Neural cell (in vitro differentiated cells): ENCODE data around the gene PLEKHA7. TPM values are rescaled to one million over a fixed set of nuclear protein-coding genes. Genes with fewer than 3 reads are reported as not detected.

Source experiments
- H2AFZ ChIP-seq: fragments of 200-600, 300-800 bp; sonication (generic), shearing (Covaris generic); 2 replicates; pipeline ENCODE4 v1.6.0; 2014; ENCODE audit warnings: low read depth, mild to moderate bottlenecking, antibody characterized with exemption, low read length, moderate library complexity
- H3F3A ChIP-seq: fragments of 200-600 bp; shearing (Covaris generic); 2 replicates; pipeline ENCODE4 v1.6.1; 2016; ENCODE audit warnings: mild to moderate bottlenecking, moderate library complexity, mixed read lengths, antibody characterized with exemption, low read length; ENCODE audit not compliant: insufficient read depth, poor library complexity, severe bottlenecking
- H3K27ac ChIP-seq: fragments of 200-600, 300-800 bp; sonication (generic), shearing (Covaris generic); 2 replicates; pipeline ENCODE4 v1.5.1; 2014; ENCODE audit warnings: mild to moderate bottlenecking, low read length, moderate library complexity
- H3K27me3 ChIP-seq: fragments of 300-800, 200-600 bp; sonication (generic), shearing (Covaris generic); 2 replicates; pipeline ENCODE4 v1.6.0; 2014; ENCODE audit warnings: mild to moderate bottlenecking, low read depth, low read length, moderate library complexity; ENCODE audit not compliant: insufficient read depth
- H3K36me3 ChIP-seq: fragments of 300-800, 200-600 bp; sonication (generic), shearing (Covaris generic); 2 replicates; pipeline ENCODE4 v1.5.1; 2014; ENCODE audit warnings: mild to moderate bottlenecking, antibody characterized with exemption, low read length, moderate library complexity; ENCODE audit not compliant: insufficient read depth
- H3K4me2 ChIP-seq: fragments of 300-800, 200-600 bp; sonication (generic), shearing (Covaris generic); 2 replicates; pipeline ENCODE4 v1.6.0; 2014; ENCODE audit warnings: mild to moderate bottlenecking, low read length
- H3K4me3 ChIP-seq: fragments of 300-800, 200-600 bp; sonication (generic), shearing (Covaris generic); 2 replicates; pipeline ENCODE4 v1.5.1; 2014; ENCODE audit warnings: mild to moderate bottlenecking, low read length, moderate library complexity
- H3K79me2 ChIP-seq: fragments of 200-600 bp; shearing (Covaris generic); replicated peaks from 2 replicates; pipeline ENCODE4 v1.6.0; 2014; ENCODE audit warnings: mild to moderate bottlenecking, low read length, moderate library complexity; ENCODE audit not compliant: insufficient read depth
- H3K9ac ChIP-seq: fragments of 300-800, 200-600 bp; sonication (generic), shearing (Covaris generic); 2 replicates; pipeline ENCODE4 v1.6.1; 2016; ENCODE audit warnings: mild to moderate bottlenecking, low read length, mixed read lengths
- H3K9me2 ChIP-seq: fragments of 200-600 bp; shearing (Covaris generic); 2 replicates; pipeline ENCODE4 v1.6.1; 2016; ENCODE audit warnings: mild to moderate bottlenecking, low read length, mixed read lengths; ENCODE audit not compliant: insufficient read depth
- H3K9me3 ChIP-seq: fragments of 200-600, 300-800 bp; sonication (generic), shearing (Covaris generic); 2 replicates; pipeline ENCODE4 v1.6.1; 2016; ENCODE audit warnings: mild to moderate bottlenecking, mixed run types, low read length, moderate library complexity, mixed read lengths
- H4K20me1 ChIP-seq: fragments of 200-600 bp; shearing (Covaris generic); 2 replicates; pipeline ENCODE4 v1.6.1; 2016; ENCODE audit warnings: mild to moderate bottlenecking, mixed run types; ENCODE audit not compliant: insufficient read depth
- EP300 ChIP-seq: fragments of 450-650 bp; conservative IDR thresholded peaks from 2 replicates; pipeline ENCODE4 v1.6.1; 2014; ENCODE audit warnings: antibody characterized with exemption, mild to moderate bottlenecking, moderate library complexity; ENCODE audit not compliant: poor library complexity, severe bottlenecking
- EZH2 ChIP-seq: fragments of 200-600, 300-800 bp; shearing (Covaris generic), sonication (generic); IDR thresholded peaks from 2 replicates; pipeline ENCODE4 v1.6.1; 2014; ENCODE audit warnings: antibody characterized with exemption, low read length, borderline replicate concordance, mild to moderate bottlenecking; ENCODE audit not compliant: insufficient read depth, poor library complexity, severe bottlenecking
- MXI1 ChIP-seq: fragments of 450-650 bp; conservative IDR thresholded peaks from 2 replicates; pipeline ENCODE4 v1.6.1; 2014; ENCODE audit warnings: antibody characterized with exemption, mild to moderate bottlenecking; ENCODE audit not compliant: poor library complexity, severe bottlenecking
- POLR2AphosphoS5 ChIP-seq: IDR thresholded peaks from 2 replicates; pipeline ENCODE4 v1.6.1; 2012
- RAD21 ChIP-seq: fragments of 450-650 bp; conservative IDR thresholded peaks from 2 replicates; pipeline ENCODE4 v1.6.1; 2014; ENCODE audit warnings: antibody characterized with exemption, mild to moderate bottlenecking, moderate library complexity
- REST ChIP-seq: IDR thresholded peaks from 2 replicates; pipeline ENCODE4 v1.6.1; 2012; ENCODE audit warnings: borderline replicate concordance
- SMC3 ChIP-seq: fragments of 450-650 bp; conservative IDR thresholded peaks from 2 replicates; pipeline ENCODE4 v1.6.1; 2014; ENCODE audit warnings: antibody characterized with exemption, mild to moderate bottlenecking, moderate library complexity; ENCODE audit not compliant: poor library complexity
- TAF1 ChIP-seq: IDR thresholded peaks from 2 replicates; pipeline ENCODE4 v1.6.1; 2012; ENCODE audit warnings: low read depth
- polyA plus RNA-seq: library from polyadenylated mRNA; depleted of rRNA; stranded (reverse); fragments of >200 nt; gene quantifications from 2 replicates; pipeline ENCODE4 v1.2.3, GENCODE V29; 2014
- TF ChIP-seq, protein P1 (sequence below): fragments of 450-650 bp; IDR thresholded peaks from 2 replicates; pipeline ENCODE4 v1.5.1; 2014; ENCODE audit warnings: antibody characterized with exemption, mild to moderate bottlenecking, moderate library complexity; ENCODE audit not compliant: poor library complexity, severe bottlenecking

PLEKHA7 gene
- polyA plus RNA-seq, 1 donor from 2014 or later: 45.7 TPM

- Histone ChIP-seq H3K27ac (no peak overlapping the region), H3K36me3 (no peaks in the 10 kb centered on the region), H4K20me1 (no peaks in the 10 kb centered on the region), H3F3A (no peaks in the 10 kb centered on the region), H3K27me3 (no peaks in the 10 kb centered on the region), H3K9me3 (no peaks in the 10 kb centered on the region), H2AFZ (no peak overlapping the region), H3K9ac (no peak overlapping the region), H3K4me2 (no peak overlapping the region), H3K9me2 (no peaks in the 10 kb centered on the region), H3K79me2 (no peaks in the 10 kb centered on the region), H3K4me3 (no peak overlapping the region)
- TF ChIP-seq EZH2 (no peak), REST (no peak), TAF1 (no peak), EP300 (no peak), SMC3 (no peak), MXI1 (no peak), POLR2AphosphoS5 (no peak), RAD21 (no peak)
- TF ChIP-seq, protein P1, sequence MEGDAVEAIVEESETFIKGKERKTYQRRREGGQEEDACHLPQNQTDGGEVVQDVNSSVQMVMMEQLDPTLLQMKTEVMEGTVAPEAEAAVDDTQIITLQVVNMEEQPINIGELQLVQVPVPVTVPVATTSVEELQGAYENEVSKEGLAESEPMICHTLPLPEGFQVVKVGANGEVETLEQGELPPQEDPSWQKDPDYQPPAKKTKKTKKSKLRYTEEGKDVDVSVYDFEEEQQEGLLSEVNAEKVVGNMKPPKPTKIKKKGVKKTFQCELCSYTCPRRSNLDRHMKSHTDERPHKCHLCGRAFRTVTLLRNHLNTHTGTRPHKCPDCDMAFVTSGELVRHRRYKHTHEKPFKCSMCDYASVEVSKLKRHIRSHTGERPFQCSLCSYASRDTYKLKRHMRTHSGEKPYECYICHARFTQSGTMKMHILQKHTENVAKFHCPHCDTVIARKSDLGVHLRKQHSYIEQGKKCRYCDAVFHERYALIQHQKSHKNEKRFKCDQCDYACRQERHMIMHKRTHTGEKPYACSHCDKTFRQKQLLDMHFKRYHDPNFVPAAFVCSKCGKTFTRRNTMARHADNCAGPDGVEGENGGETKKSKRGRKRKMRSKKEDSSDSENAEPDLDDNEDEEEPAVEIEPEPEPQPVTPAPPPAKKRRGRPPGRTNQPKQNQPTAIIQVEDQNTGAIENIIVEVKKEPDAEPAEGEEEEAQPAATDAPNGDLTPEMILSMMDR: no peak
These were observed 36.3 kb downstream of the PLEKHA7 start for GRCh38 chr11:16977994-16978315.

DNA sequence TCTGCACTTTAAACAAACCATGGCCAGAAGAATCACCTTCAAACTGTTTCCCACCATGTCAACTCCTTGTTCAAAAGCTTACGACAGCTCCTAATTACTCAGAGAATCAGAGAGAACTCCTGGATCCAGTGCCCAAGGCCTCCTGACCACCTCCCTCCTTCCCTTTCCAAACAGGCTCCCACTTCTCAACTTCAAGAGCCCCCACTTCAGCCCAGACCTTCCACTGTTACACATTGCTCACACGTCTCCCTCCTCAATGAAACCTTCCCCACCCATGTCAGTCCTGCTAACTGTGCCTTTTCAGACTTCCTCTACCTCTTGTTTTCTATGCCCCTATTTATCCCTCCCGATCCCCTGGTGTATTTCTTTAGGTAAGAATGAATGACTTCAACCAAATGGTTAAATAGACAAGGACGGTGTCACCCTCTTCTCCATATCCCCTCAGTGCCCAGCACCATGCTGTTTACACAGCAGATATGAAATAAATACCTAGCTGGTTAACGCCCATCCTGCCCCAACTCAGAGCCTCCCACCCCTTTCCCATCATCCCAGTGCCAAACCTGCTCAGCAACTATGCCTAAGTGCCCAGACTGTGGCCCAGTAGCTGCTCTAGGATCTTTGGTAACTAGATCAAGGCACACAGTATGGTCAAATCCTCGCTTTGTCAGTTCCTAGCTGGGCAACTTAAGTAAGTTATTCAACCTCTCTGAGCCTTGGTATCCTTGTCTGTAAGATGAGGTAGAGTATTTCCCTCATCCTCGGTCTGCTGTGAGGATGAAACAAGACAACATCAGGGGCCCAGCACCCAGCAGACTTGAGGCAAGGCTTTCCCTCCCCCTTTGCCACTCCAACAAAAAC is 36.8 kb downstream of the PLEKHA7 start:
- TF ChIP-seq EP300 (no peak), SMC3 (no peak), EZH2 (no peak)
- no peak overlapping the region for H3K9ac ChIP-seq
- no peaks in the 10 kb centered on the region for H3F3A ChIP-seq
- no peaks in the 10 kb centered on the region for H3K36me3 ChIP-seq
- no peaks in the 10 kb centered on the region for H3K79me2 ChIP-seq
- H2AFZ ChIP-seq: no peak overlapping the region
- no peak overlapping the region for H3K4me3 ChIP-seq
- no peak overlapping the region for H3K27ac ChIP-seq
- H3K4me2 ChIP-seq: no peak overlapping the region
- H3K27me3 ChIP-seq: no peaks in the 10 kb centered on the region
- no peaks in the 10 kb centered on the region for H3K9me3 ChIP-seq
- no peaks in the 10 kb centered on the region for H4K20me1 ChIP-seq
- H3K9me2 ChIP-seq: no peaks in the 10 kb centered on the region
